A673 (cell line): Measurements from ENCODE around the gene LDHAL6A. TPM values are rescaled to one million over a fixed set of nuclear protein-coding genes. Genes with fewer than 3 reads are reported as not detected.
A peak's percentile ranks its signal among the peaks of the same experiment; 100 is the strongest.

Source experiments
- BruUV-seq: library from RNA; stranded (reverse); fragments of 400-500 nt; replicated peaks from 2 replicates; lab custom pipeline; 2021; lab: Mats Ljungman, UMichigan
- CTCF ChIA-PET: fragments of 300-600 bp; sonication (Branson Sonifier 250); formaldehyde crosslinking; loops from one replicate; lab custom pipeline; 2022; ENCODE audit warnings: antibody characterized with exemption; lab: Charles Lee
- POLR2A ChIA-PET: fragments of 300-600 bp; sonication (Branson Sonifier 250); formaldehyde crosslinking; loops from one replicate; lab custom pipeline; 2022; ENCODE audit warnings: antibody characterized with exemption; ENCODE audit not compliant: low non-redundant PET; lab: Charles Lee
- DNase-seq: peaks from one replicate; pipeline ENCODE4 v3.0.0-alpha.2; 2015; ENCODE audit warnings: low spot score
- H3K27ac ChIP-seq: fragments of 200-600 bp; sonication (generic); 2 replicates; pipeline ENCODE4 v1.5.1; 2016; ENCODE audit warnings: mixed run types, low read depth, mild to moderate bottlenecking, mixed read lengths, antibody characterized with exemption, low read length; ENCODE audit not compliant: poor library complexity, severe bottlenecking
- H3K27me3 ChIP-seq: fragments of 200-600 bp; sonication (generic); replicated peaks from 2 replicates; pipeline ENCODE4 v1.6.1; 2017; ENCODE audit warnings: mixed run types, low read depth, mild to moderate bottlenecking, mixed read lengths, antibody characterized with exemption, low read length; ENCODE audit not compliant: insufficient read depth, poor library complexity
- H3K36me3 ChIP-seq: fragments of 200-600 bp; sonication (generic); 2 replicates; pipeline ENCODE4 v1.6.1; 2016; ENCODE audit warnings: mixed run types, mild to moderate bottlenecking, mixed read lengths, antibody characterized with exemption, low read length; ENCODE audit not compliant: insufficient read depth, poor library complexity, severe bottlenecking
- H3K4me1 ChIP-seq: fragments of 200-600 bp; sonication (generic); 2 replicates; pipeline ENCODE4 v1.6.1; 2017; ENCODE audit warnings: mixed run types, mild to moderate bottlenecking, mixed read lengths, antibody characterized with exemption, low read length; ENCODE audit not compliant: insufficient read depth, poor library complexity, severe bottlenecking
- H3K4me3 ChIP-seq: fragments of 200-600 bp; sonication (generic); 2 replicates; pipeline ENCODE4 v1.5.1; 2016; ENCODE audit warnings: low read depth, mixed run types, mild to moderate bottlenecking, mixed read lengths, low read length; ENCODE audit not compliant: poor library complexity, severe bottlenecking
- H3K9me3 ChIP-seq: fragments of 200-600 bp; sonication (generic); 2 replicates; pipeline ENCODE4 v1.6.1; 2016; ENCODE audit warnings: mixed run types, low read depth, mild to moderate bottlenecking, mixed read lengths, antibody characterized with exemption, low read length; ENCODE audit not compliant: poor library complexity, severe bottlenecking
- CTCF ChIP-seq: fragments of 300-800, 200-600 bp; sonication (generic); conservative IDR thresholded peaks from 2 replicates; pipeline ENCODE4 v1.5.1; 2017; ENCODE audit warnings: low read depth, mild to moderate bottlenecking, antibody characterized with exemption, low read length, moderate library complexity, mixed read lengths
- EZH2 ChIP-seq: fragments of 200-600 bp; sonication (generic); IDR thresholded peaks from 2 replicates; pipeline ENCODE4 v1.6.1; 2017; ENCODE audit warnings: borderline replicate concordance, low read depth, mild to moderate bottlenecking, mixed read lengths, antibody characterized with exemption, low read length; ENCODE audit not compliant: poor library complexity, severe bottlenecking
- intact Hi-C: fragments of 100-400 bp; cut with micrococcal nuclease; formaldehyde crosslinking; loops from one replicate; pipeline ENCODE4 v1.10.0; 2022; ENCODE audit not compliant: unreplicated experiment
- total RNA-seq: library from RNA; stranded (reverse); gene quantifications from 2 replicates; pipeline ENCODE4 v1.2.3, GENCODE V29; 2021

Gene LDHAL6A
- total RNA-seq, 1 experiment from 2014 or later, result not detected

- Histone ChIP-seq H3K36me3 (no peaks in the 10 kb centered on the region), H3K4me1 (no peaks in the 10 kb centered on the region), H3K27me3 (no peaks in the 10 kb centered on the region), H3K27ac (peak overlapping the region; percentile 86), H3K9me3 (no peaks in the 10 kb centered on the region), H3K4me3 (peak overlapping the region; percentile 95)
- no TSS peak for BruUV-seq
- no peak for TF ChIP-seq CTCF
- no peak for TF ChIP-seq EZH2
- intact Hi-C loops, result no loop called here
- no peak for DNase-seq
- ChIA-PET CTCF (interaction anchor here (1.0 kb wide), 1 partner anchor 196 kb away, joined by 4 read pairs; no protein-coding TSS in a partner anchor), POLR2A (interaction anchor here (0.6 kb wide), 2 partner anchors 283 to 1323 kb away, joined by 3 to 11 read pairs; no protein-coding TSS in a partner anchor)
Observed at GRCh38 chr11:18526130-18526520, 70.5 kb downstream of the LDHAL6A start.

- ChIA-PET POLR2A (interaction anchor here (0.6 kb wide), 1 partner anchor 1323 kb away, joined by 11 read pairs; no protein-coding TSS in a partner anchor), CTCF (interaction anchor here (1.0 kb wide), 2 partner anchors 14 to 195 kb away, joined by 3 to 4 read pairs; no protein-coding TSS in a partner anchor)
- DNase-seq, result peak; percentile 94
- Histone ChIP-seq H3K27ac (peak within 1 kb of the TSS; percentile 86), H3K27me3 (no peaks in the 10 kb centered on the region), H3K36me3 (no peaks in the 10 kb centered on the region), H3K4me3 (peak within 1 kb of the TSS; percentile 95), H3K9me3 (no peaks in the 10 kb centered on the region), H3K4me1 (no peaks in the 10 kb centered on the region)
- no peak for TF ChIP-seq EZH2
- TF ChIP-seq CTCF, result no peak
- BruUV-seq, result no TSS peak
- intact Hi-C loops, result no loop called here
Observed at GRCh38 chr11:18526521-18527296, 71.1 kb downstream of the LDHAL6A start, which contains the start of gene TSG101. TSS of gene TSG101 (minus strand) at chr11:18526942. CDS start at chr11:18526816, 126 bp downstream.

GRCh38 chr11:18527512-18527911 is 71.9 kb downstream of the LDHAL6A start:
- Histone ChIP-seq H3K4me1 (no peaks in the 10 kb centered on the region), H3K9me3 (no peaks in the 10 kb centered on the region), H3K36me3 (peaks cover 5% of the 10 kb centered on the region), H3K27me3 (no peaks in the 10 kb centered on the region), H3K4me3 (peak overlapping the region; percentile 95), H3K27ac (peak overlapping the region; percentile 86)
- BruUV-seq, result no TSS peak
- POLR2A ChIA-PET, result no interaction called here
- intact Hi-C loops, result no loop called here
- TF ChIP-seq EZH2 (no peak), CTCF (no peak)
- CTCF ChIA-PET, result interaction anchor here (1.0 kb wide), 1 partner anchor 13 kb away, joined by 3 read pairs; no protein-coding TSS in a partner anchor
- peak; percentile 18 for DNase-seq

Other genes with a start within 250 kb of the LDHAL6A start
- gene SAA4, start 219.1 kb upstream of the LDHAL6A start, total RNA-seq, result not detected in 2 replicates
- gene SAA2, start 207.2 kb upstream of the LDHAL6A start, total RNA-seq, result 1.2 TPM in 1 of 2 replicates, not detected in the other
- 0.63 TPM in 1 of 2 replicates, not detected in the other for gene SAA1, start 189.6 kb upstream of the LDHAL6A start, total RNA-seq
- gene HPS5, start 133.7 kb upstream of the LDHAL6A start, total RNA-seq, result 17.7 and 18.9 TPM in 2 replicates
- 46.9 and 56.2 TPM in 2 replicates for gene GTF2H1, start 133.3 kb upstream of the LDHAL6A start, total RNA-seq
- gene LDHA, start 61.3 kb upstream of the LDHAL6A start, total RNA-seq, result 613 and 715 TPM in 2 replicates
- not detected in 2 replicates for gene LDHC, start 43.5 kb upstream of the LDHAL6A start, total RNA-seq
- gene TSG101, start 71.1 kb downstream of the LDHAL6A start, total RNA-seq, result 48.2 and 49.1 TPM in 2 replicates
- gene UEVLD, start 132.9 kb downstream of the LDHAL6A start, total RNA-seq, result 17.5 and 17.8 TPM in 2 replicates
- 4.6 and 5.8 TPM in 2 replicates for gene MISFA, start 143.9 kb downstream of the LDHAL6A start, total RNA-seq
- gene SPTY2D1, start 178.5 kb downstream of the LDHAL6A start, total RNA-seq, result 13.1 and 16.1 TPM in 2 replicates
- gene TMEM86A, start 242.9 kb downstream of the LDHAL6A start, total RNA-seq, result 0.09 and 0.24 TPM in 2 replicates